ENCODE results near the gene POLR1B. TPM values are rescaled to one million over a fixed set of nuclear protein-coding genes. Genes with fewer than 3 reads are reported as not detected.

POLR1B gene
- total RNA-seq, 1 experiment from 2014 or later = 31.7 TPM

DNA sequence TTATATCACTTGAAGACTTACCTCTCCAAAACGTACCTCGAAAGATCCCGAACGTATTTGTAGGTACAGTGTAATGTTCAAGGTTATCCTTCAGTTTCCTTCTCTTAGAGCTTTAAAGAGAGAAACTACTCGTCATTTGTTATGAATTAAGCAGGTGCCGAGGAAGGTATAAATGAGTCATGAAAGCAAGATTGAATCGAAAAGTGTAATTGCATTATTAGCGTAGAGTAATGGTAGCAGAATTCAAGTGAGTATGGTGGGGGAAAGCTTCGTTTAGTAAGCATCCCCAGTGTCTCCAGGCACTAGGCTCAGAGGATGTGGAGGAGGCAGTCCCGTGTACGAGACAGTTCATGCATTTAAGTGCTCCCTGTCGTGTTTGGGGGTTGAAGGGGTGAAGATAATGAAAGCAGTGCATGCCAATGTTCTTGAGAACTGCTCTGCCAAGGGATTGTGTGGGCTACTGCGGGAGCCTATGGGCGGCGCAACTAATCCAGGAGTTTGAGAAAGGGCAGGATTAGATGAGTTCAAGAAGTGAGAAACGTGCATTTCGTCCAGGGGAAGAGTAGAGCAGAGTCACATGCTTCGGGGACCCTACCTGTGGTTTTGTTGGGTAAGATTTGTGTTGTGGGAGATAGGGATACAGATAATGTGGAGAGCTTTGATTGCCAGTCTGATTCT lies 858 bp downstream of the POLR1B start:
- DNase-seq (peak; percentile 44), ATAC-seq (peak; percentile 10)
- H3K9me2 ChIP-seq (replicated peaks; ENCODE audit: low read length) = no peaks in the 10 kb centered on the region
- no peaks in the 10 kb centered on the region for H3K27me3 ChIP-seq (ENCODE audit: low read length)
- BruUV-seq (replicated peaks) = no TSS peak
- H3K36me3 ChIP-seq (ENCODE audit: low read depth, low read length) = peaks cover 19% of the 10 kb centered on the region
- no peak for TF ChIP-seq EZH2 (IDR thresholded peaks at IDR 0.05; ENCODE audit: low read length, unreplicated experiment)
- no peak for TF ChIP-seq EZH2phosphoT487 (IDR thresholded peaks at IDR 0.05; ENCODE audit: borderline replicate concordance, low read length)
- TF ChIP-seq, protein P1, sequence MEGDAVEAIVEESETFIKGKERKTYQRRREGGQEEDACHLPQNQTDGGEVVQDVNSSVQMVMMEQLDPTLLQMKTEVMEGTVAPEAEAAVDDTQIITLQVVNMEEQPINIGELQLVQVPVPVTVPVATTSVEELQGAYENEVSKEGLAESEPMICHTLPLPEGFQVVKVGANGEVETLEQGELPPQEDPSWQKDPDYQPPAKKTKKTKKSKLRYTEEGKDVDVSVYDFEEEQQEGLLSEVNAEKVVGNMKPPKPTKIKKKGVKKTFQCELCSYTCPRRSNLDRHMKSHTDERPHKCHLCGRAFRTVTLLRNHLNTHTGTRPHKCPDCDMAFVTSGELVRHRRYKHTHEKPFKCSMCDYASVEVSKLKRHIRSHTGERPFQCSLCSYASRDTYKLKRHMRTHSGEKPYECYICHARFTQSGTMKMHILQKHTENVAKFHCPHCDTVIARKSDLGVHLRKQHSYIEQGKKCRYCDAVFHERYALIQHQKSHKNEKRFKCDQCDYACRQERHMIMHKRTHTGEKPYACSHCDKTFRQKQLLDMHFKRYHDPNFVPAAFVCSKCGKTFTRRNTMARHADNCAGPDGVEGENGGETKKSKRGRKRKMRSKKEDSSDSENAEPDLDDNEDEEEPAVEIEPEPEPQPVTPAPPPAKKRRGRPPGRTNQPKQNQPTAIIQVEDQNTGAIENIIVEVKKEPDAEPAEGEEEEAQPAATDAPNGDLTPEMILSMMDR (conservative IDR thresholded peaks at IDR 0.05; ENCODE audit: low read depth, low read length) = peak; percentile 37
- peaks cover 16% of the 10 kb centered on the region for H4K20me1 ChIP-seq (ENCODE audit: low read length)
- no peaks in the 10 kb centered on the region for H3F3A ChIP-seq (ENCODE audit: low read length, unreplicated experiment)
- H2AFZ ChIP-seq (ENCODE audit: low read length) = peak overlapping the region; percentile 99
- peak overlapping the region; percentile 79; the same call in 1 of the 2 replicates for H3K27ac ChIP-seq (ENCODE audit: low read length)
- ChIA-PET POLR2A (ENCODE audit: unreplicated experiment) (no interaction called here), CTCF (no interaction called here)
- no peaks in the 10 kb centered on the region for H3K9me3 ChIP-seq (ENCODE audit: low read length)
- intact Hi-C loops (cut with micrococcal nuclease) = loop anchor here (1.0 kb wide), 1 partner anchor 62 kb away; no protein-coding TSS in a partner anchor
- peak overlapping the region; percentile 85 for H3K4me2 ChIP-seq (ENCODE audit: low read length)
- H3K4me1 ChIP-seq (ENCODE audit: insufficient read depth, low read length) = peaks cover 16% of the 10 kb centered on the region
- H3K9ac ChIP-seq (ENCODE audit: low read length) = peak overlapping the region; percentile 89
- H3K4me3 ChIP-seq (ENCODE audit: low read length) = peak overlapping the region; percentile 84
- H3K79me2 ChIP-seq (ENCODE audit: low read length) = peaks cover 58% of the 10 kb centered on the region

DNA sequence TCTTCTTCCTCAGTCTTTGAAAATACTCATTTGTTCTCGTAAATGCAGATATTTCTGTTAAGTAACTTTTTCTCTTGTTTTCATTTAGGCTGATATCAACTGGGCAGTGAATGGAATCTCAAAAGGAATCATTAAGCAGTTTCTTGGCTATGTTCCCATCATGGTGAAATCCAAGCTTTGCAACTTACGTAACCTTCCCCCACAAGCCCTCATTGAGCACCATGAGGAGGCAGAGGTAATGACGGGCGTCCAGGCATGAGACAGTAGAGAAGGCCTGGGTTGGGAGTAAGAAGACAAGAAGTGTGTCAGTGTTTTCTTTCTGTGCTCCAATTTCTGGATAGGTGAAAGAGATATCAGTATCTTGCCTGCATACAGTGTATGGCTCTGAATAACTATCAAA lies 5.1 kb downstream of the POLR1B start:
- TF ChIP-seq EZH2phosphoT487 (IDR thresholded peaks at IDR 0.05; ENCODE audit: borderline replicate concordance, low read length) = no peak
- TF ChIP-seq, protein P1 (conservative IDR thresholded peaks at IDR 0.05; ENCODE audit: low read depth, low read length) = no peak
- TF ChIP-seq EZH2 (IDR thresholded peaks at IDR 0.05; ENCODE audit: low read length, unreplicated experiment) = no peak
- no peak for ATAC-seq
- Histone ChIP-seq H3K9ac (ENCODE audit: low read length) (no peak overlapping the region), H3K4me3 (ENCODE audit: low read length) (no peak overlapping the region), H3K4me1 (ENCODE audit: insufficient read depth, low read length) (peaks cover 8% of the 10 kb centered on the region), H3K79me2 (ENCODE audit: low read length) (peaks cover 73% of the 10 kb centered on the region), H3K27me3 (ENCODE audit: low read length) (no peaks in the 10 kb centered on the region), H3F3A (ENCODE audit: low read length, unreplicated experiment) (no peaks in the 10 kb centered on the region), H4K20me1 (ENCODE audit: low read length) (peaks cover 26% of the 10 kb centered on the region), H2AFZ (ENCODE audit: low read length) (no peak overlapping the region), H3K36me3 (ENCODE audit: low read depth, low read length) (peaks cover 56% of the 10 kb centered on the region), H3K27ac (ENCODE audit: low read length) (no peak overlapping the region), H3K9me2 (replicated peaks; ENCODE audit: low read length) (no peaks in the 10 kb centered on the region), H3K9me3 (ENCODE audit: low read length) (no peaks in the 10 kb centered on the region), H3K4me2 (ENCODE audit: low read length) (no peak overlapping the region)
- ChIA-PET CTCF (no interaction called here), POLR2A (ENCODE audit: unreplicated experiment) (no interaction called here)
- no peak for DNase-seq
- intact Hi-C loops (cut with micrococcal nuclease) = no loop called here
- BruUV-seq (replicated peaks) = no TSS peak

DNA sequence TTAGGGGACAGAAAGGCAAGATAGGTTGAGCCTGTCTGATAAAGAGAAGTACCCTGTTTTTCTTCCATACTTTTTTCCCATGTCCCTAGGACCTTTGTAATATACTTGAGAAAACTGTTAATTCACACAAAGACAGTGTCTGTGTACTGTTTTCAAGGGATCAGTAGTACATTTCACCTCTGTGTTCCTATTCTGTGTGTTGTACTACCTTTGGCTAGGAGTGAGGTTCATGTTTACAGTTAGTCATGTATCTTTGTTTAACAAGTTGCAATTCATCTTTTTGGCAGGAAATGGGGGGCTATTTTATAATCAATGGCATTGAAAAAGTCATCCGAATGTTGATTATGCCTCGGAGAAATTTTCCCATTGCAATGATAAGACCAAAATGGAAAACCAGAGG lies 6.7 kb downstream of the POLR1B start:
- H4K20me1 ChIP-seq (ENCODE audit: low read length) = peaks cover 18% of the 10 kb centered on the region
- H3K27ac ChIP-seq (ENCODE audit: low read length) = no peak overlapping the region
- POLR2A ChIA-PET (ENCODE audit: unreplicated experiment) = no interaction called here
- BruUV-seq (replicated peaks) = no TSS peak
- H3K9me3 ChIP-seq (ENCODE audit: low read length) = no peaks in the 10 kb centered on the region
- TF ChIP-seq EZH2phosphoT487 (IDR thresholded peaks at IDR 0.05; ENCODE audit: borderline replicate concordance, low read length) (no peak), EZH2 (IDR thresholded peaks at IDR 0.05; ENCODE audit: low read length, unreplicated experiment) (no peak)
- TF ChIP-seq, protein P1 (conservative IDR thresholded peaks at IDR 0.05; ENCODE audit: low read depth, low read length) = no peak
- peaks cover 8% of the 10 kb centered on the region for H3K4me1 ChIP-seq (ENCODE audit: insufficient read depth, low read length)
- H3K79me2 ChIP-seq (ENCODE audit: low read length) = peaks cover 57% of the 10 kb centered on the region
- H3K9ac ChIP-seq (ENCODE audit: low read length) = no peak overlapping the region
- H3K4me2 ChIP-seq (ENCODE audit: low read length) = no peak overlapping the region
- no peaks in the 10 kb centered on the region for H3K27me3 ChIP-seq (ENCODE audit: low read length)
- no peaks in the 10 kb centered on the region for H3K9me2 ChIP-seq (replicated peaks; ENCODE audit: low read length)
- intact Hi-C loops (cut with micrococcal nuclease) = no loop called here
- ATAC-seq (no peak), DNase-seq (no peak)
- H3K4me3 ChIP-seq (ENCODE audit: low read length) = no peak overlapping the region
- H3K36me3 ChIP-seq (ENCODE audit: low read depth, low read length) = peaks cover 71% of the 10 kb centered on the region
- H2AFZ ChIP-seq (ENCODE audit: low read length) = no peak overlapping the region
- H3F3A ChIP-seq (ENCODE audit: low read length, unreplicated experiment) = no peaks in the 10 kb centered on the region
- CTCF ChIA-PET = no interaction called here
